ENCODE results near the gene TMEM125.

Gene TMEM125

DNA sequence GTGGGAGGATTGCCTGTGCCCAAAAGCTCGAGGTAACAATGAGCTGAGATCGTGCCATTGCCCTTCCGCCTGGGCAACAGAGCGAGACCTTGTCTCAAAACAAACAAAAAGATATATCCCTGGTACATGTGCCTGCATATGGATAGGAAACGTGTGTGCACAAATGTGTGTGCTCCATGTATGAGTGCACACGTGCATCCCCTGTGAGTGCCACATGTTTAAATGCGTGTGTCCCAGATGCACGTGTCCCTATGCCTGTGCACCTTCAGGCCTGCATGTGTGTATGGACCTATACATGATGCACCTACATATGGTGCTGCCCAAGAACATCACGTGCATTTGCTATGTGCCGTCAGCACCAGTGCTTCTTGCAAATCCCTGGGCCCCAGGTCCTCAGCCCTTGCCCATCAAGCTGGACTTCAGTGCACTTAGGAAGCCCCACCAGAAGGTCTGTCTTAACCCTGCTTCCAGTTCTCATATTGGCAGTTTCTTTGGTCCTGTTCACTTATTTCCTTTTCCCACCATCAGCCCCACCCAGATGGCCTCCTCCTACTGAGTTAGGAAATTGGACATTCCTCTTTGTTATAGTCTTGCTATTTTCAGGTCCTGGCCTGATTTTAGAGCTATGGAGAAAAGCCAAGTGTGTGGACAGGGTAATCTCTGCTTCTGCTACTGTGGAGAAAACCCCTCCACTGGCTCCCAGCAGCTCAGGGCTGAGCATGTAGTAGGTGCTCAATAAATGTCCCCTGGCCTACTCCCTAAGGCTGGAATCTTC lies 46.4 kb downstream of the TMEM125 start:
- Histone ChIP-seq H4K20me1 (no peaks in the 10 kb centered on the region; a peak in 1 of 22 replicates), H3K27ac (no peak overlapping the region), H3K36me3 (peaks cover 0 to 43% (median 0%) of the 10 kb centered on the region in 11 experiments; a peak in 3 of 22 replicates), H3K4me1 (no peaks in the 10 kb centered on the region), H3K9me3 (replicated peaks in 1 of 11) (no peaks in the 10 kb centered on the region), H3K4me3 (no peak overlapping the region), H3K4me2 (no peak overlapping the region), H3K27me3 (no peaks in the 10 kb centered on the region), H3K9ac (no peak overlapping the region)
- TF ChIP-seq Cebpa-rat (IDR thresholded peaks at IDR 0.05), result no peak

DNA sequence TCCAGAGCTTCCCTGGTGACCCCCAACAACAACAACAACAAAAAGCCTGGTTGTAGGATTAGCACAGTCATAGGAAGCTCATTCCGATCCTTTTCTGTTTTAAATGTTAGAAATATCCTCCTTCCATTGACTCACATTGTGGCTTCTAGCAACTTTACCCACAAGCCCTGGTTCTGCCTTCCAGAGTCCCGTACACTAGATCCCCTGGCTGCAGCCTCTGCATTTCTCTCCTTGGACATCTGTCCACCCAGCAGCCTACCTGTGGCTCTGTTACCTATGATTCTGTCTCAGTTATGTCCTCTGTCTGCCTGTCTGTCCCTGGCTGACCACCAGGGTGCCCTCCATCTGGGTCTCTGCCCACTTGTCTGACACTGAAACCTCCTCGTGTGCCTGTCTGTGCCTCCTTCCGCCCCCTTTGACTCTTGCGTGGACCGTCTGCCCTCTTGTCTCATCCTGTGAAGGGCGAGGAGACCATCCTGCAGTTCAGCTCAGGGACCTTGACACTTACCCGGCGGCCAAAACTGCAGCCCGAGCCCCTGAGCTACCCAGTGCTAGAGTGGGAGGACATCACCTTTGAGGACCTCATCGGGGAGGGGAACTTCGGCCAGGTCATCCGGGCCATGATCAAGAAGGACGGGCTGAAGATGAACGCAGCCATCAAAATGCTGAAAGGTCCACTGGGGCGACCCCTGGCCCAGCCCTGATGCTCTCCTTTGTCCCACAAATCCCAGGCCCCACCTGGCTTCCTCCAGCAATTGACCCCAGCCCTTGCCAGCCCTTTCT lies 47.1 kb downstream of the TMEM125 start:
- peaks cover 0 to 43% (median 0%) of the 10 kb centered on the region in 11 experiments; a peak in 4 of 22 replicates for H3K36me3 ChIP-seq
- H3K4me1 ChIP-seq, result no peaks in the 10 kb centered on the region
- no peak overlapping the region for H3K9ac ChIP-seq
- H3K27me3 ChIP-seq, result no peaks in the 10 kb centered on the region
- no peaks in the 10 kb centered on the region; a peak in 1 of 22 replicates for H4K20me1 ChIP-seq
- TF ChIP-seq Cebpa-rat (IDR thresholded peaks at IDR 0.05), result no peak
- H3K9me3 ChIP-seq (replicated peaks in 1 of 11), result 0 out of 22 replicates have a peak, but pooled peaks cover 0 to 4% (median 0%) of the 10 kb centered on the region in 11 experiments
- H3K4me3 ChIP-seq, result no peak overlapping the region
- no peak overlapping the region for H3K4me2 ChIP-seq
- H3K27ac ChIP-seq, result no peak overlapping the region

DNA sequence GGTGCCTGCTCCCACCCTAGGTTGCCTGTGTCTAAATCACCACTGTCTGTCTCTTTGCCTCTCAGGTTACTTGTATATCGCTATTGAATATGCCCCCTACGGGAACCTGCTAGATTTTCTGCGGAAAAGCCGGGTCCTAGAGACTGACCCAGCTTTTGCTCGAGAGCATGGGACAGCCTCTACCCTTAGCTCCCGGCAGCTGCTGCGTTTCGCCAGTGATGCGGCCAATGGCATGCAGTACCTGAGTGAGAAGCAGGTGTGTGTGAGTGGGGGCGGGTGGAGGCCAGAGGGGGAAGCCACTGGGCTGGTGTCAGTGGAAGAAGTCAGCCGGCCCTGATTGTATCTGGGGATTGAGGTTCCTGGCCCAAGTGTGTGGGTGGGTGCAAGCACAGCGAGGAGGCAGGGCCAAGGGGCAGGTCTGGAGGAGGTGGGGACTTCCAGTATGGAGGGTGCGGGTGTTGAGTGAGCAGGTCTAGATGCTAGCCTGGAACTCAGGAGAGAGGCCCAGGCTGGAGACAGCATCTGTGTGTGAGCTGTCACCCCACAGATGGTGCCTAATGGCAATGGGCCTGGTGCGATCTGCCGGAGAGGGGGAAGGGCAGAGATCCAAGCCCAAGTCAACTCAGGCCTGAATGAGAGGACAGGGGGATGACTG lies 48.2 kb downstream of the TMEM125 start:
- Histone ChIP-seq H3K27me3 (no peaks in the 10 kb centered on the region), H3K4me2 (no peak overlapping the region), H3K4me3 (no peak overlapping the region), H3K4me1 (no peaks in the 10 kb centered on the region), H4K20me1 (no peaks in the 10 kb centered on the region), H3K9me3 (replicated peaks in 1 of 11) (0 out of 22 replicates have a peak, but pooled peaks cover 0 to 4% (median 0%) of the 10 kb centered on the region in 11 experiments), H3K36me3 (peaks cover 0 to 38% (median 0%) of the 10 kb centered on the region in 11 experiments; a peak in 4 of 22 replicates), H3K9ac (no peak overlapping the region), H3K27ac (no peak overlapping the region)
- TF ChIP-seq Cebpa-rat (IDR thresholded peaks at IDR 0.05), result no peak

DNA sequence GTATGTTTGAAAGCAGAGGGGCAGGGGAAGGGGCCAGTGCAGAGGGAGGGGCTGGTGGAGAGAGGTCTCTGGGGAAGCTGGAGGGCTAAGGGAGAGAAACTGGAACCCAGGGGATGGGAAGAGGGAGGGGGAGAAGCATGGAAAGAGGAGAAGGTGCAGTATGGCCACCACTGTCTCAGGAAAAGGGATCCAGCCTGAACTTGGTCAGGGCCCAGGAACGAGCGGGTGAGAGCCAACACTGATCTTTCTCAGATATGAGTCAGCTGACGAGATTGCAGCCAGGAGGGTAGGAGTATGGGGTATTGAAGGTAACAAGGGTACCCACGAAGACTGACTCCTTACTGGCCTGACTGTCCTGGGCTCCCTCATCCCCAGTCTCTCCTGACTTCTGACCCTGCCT lies 49.0 kb downstream of the TMEM125 start:
- no peak for TF ChIP-seq Cebpa-rat (IDR thresholded peaks at IDR 0.05)
- Histone ChIP-seq H3K27ac (no peak overlapping the region), H3K4me1 (peaks cover 0 to 5% (median 3%) of the 10 kb centered on the region in 10 experiments; a peak in 13 of 20 replicates), H3K4me3 (no peak overlapping the region), H3K9ac (no peak overlapping the region), H3K36me3 (peaks cover 0 to 30% (median 0%) of the 10 kb centered on the region in 11 experiments; a peak in 4 of 22 replicates), H3K9me3 (replicated peaks in 1 of 11) (0 out of 22 replicates have a peak, but pooled peaks cover 0 to 5% (median 0%) of the 10 kb centered on the region in 11 experiments), H4K20me1 (no peaks in the 10 kb centered on the region), H3K27me3 (no peaks in the 10 kb centered on the region), H3K4me2 (no peak overlapping the region)

DNA sequence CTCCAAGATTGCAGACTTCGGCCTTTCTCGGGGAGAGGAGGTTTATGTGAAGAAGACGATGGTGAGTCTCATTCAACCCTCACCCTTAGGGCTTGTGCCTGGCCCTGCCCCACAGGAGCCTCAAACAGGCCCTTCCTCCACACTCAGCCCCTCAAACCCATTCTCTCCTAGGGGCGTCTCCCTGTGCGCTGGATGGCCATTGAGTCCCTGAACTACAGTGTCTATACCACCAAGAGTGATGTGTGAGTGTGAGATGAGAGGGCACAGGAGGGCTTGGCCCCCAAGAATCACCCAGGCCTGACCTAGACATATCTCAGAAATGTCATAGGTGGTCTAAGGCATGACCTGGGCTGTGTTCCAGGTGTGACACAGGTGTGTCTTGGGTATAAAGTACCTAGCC lies 49.5 kb downstream of the TMEM125 start:
- H3K27me3 ChIP-seq, result no peaks in the 10 kb centered on the region
- TF ChIP-seq Cebpa-rat (IDR thresholded peaks at IDR 0.05), result no peak
- 0 out of 22 replicates have a peak, but pooled peaks cover 0 to 5% (median 0%) of the 10 kb centered on the region in 11 experiments for H3K9me3 ChIP-seq (replicated peaks in 1 of 11)
- H3K36me3 ChIP-seq, result peaks cover 0 to 30% (median 0%) of the 10 kb centered on the region in 11 experiments; a peak in 4 of 22 replicates
- no peak overlapping the region for H3K4me2 ChIP-seq
- H4K20me1 ChIP-seq, result no peaks in the 10 kb centered on the region
- no peak overlapping the region for H3K9ac ChIP-seq
- no peak overlapping the region for H3K27ac ChIP-seq
- H3K4me1 ChIP-seq, result peaks cover 3 to 9% (median 7%) of the 10 kb centered on the region in 10 experiments; a peak in 18 of 20 replicates
- no peak overlapping the region for H3K4me3 ChIP-seq

DNA sequence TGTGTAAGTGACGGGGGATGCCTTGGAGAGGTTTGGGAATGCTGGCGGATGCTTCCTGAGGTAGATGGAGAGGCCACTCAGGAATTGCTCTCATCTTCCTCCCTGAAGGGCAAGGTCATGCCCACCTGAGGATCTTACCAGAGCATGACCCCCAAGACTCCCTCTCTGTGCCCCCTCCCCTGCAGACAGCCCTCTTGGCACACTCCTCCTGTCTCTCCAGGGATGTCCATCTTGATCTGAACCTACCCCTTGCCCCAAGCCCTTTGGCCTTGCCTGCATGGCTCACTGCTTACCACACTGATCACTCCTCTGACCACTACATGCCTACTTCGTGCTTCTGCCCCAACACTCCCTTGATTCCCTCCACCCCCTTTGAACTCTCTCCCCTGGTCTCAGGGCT lies 50.0 kb downstream of the TMEM125 start:
- H3K9ac ChIP-seq, result no peak overlapping the region
- no peak overlapping the region for H3K27ac ChIP-seq
- no peak overlapping the region for H3K4me2 ChIP-seq
- no peak for TF ChIP-seq Cebpa-rat (IDR thresholded peaks at IDR 0.05)
- peaks cover 0 to 6% (median 0%) of the 10 kb centered on the region in 11 experiments; a peak in 2 of 22 replicates for H3K9me3 ChIP-seq (replicated peaks in 1 of 11)
- no peak overlapping the region for H3K4me3 ChIP-seq
- H4K20me1 ChIP-seq, result no peaks in the 10 kb centered on the region
- H3K36me3 ChIP-seq, result peaks cover 0 to 30% (median 0%) of the 10 kb centered on the region in 11 experiments; a peak in 4 of 22 replicates
- H3K27me3 ChIP-seq, result no peaks in the 10 kb centered on the region
- peaks cover 7 to 14% (median 12%) of the 10 kb centered on the region in 10 experiments; a peak in 19 of 20 replicates for H3K4me1 ChIP-seq

DNA sequence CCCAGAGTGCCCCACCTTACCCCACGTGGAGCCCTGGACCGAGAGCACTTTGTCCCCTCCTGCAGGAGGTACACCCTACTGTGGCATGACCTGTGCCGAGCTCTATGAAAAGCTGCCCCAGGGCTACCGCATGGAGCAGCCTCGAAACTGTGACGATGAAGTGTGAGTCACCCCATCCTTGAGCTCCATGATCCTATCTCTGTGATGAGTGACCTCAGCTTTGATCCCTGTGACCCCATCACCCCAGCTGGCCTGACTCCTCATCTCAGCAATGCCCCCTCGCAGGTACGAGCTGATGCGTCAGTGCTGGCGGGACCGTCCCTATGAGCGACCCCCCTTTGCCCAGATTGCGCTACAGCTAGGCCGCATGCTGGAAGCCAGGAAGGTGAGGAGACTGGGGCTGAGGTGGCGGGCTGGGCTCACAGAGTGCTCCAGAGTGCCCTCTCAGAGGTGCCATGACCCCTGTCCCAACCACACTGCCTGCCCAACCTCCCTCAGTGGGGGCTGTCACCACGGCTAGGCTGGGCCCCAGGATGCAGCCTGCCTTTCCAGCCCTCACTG lies 51.6 kb downstream of the TMEM125 start:
- Histone ChIP-seq H3K27ac (no peak overlapping the region), H3K4me3 (no peak overlapping the region), H3K27me3 (no peaks in the 10 kb centered on the region), H3K4me2 (no peak overlapping the region), H3K9me3 (replicated peaks in 1 of 11) (peaks cover 3 to 20% (median 13%) of the 10 kb centered on the region in 11 experiments; a peak in 17 of 22 replicates), H3K9ac (no peak overlapping the region), H3K4me1 (peaks cover 10 to 18% (median 15%) of the 10 kb centered on the region in 10 experiments; a peak in 19 of 20 replicates), H4K20me1 (no peaks in the 10 kb centered on the region), H3K36me3 (peaks cover 0 to 30% (median 0%) of the 10 kb centered on the region in 11 experiments; a peak in 5 of 22 replicates)
- no peak for TF ChIP-seq Cebpa-rat (IDR thresholded peaks at IDR 0.05)

DNA sequence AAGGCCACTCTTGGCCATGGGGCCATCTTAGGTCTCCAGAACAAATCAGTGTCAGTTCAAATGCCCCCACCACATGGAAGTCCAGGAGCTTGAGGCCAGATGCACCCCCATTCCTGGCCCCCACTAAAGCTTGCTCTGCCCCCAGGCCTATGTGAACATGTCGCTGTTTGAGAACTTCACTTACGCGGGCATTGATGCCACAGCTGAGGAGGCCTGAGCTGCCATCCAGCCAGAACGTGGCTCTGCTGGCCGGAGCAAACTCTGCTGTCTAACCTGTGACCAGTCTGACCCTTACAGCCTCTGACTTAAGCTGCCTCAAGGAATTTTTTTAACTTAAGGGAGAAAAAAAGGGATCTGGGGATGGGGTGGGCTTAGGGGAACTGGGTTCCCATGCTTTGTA lies 52.7 kb downstream of the TMEM125 start:
- peaks cover 0 to 30% (median 0%) of the 10 kb centered on the region in 11 experiments; a peak in 5 of 22 replicates for H3K36me3 ChIP-seq
- no peaks in the 10 kb centered on the region for H3K27me3 ChIP-seq
- H3K4me2 ChIP-seq, result no peak overlapping the region
- H3K4me1 ChIP-seq, result peaks cover 10 to 18% (median 15%) of the 10 kb centered on the region in 10 experiments; a peak in 19 of 20 replicates
- no peak overlapping the region for H3K27ac ChIP-seq
- H3K9ac ChIP-seq, result no peak overlapping the region
- TF ChIP-seq Cebpa-rat (IDR thresholded peaks at IDR 0.05), result no peak
- peaks cover 3 to 31% (median 19%) of the 10 kb centered on the region in 11 experiments; a peak in 19 of 22 replicates for H3K9me3 ChIP-seq (replicated peaks in 1 of 11)
- no peaks in the 10 kb centered on the region for H4K20me1 ChIP-seq
- no peak overlapping the region for H3K4me3 ChIP-seq

Data from BLaER1 treated with 17β-estradiol and CSF1 and Interleukin-3, amounts not matched to agents 10 nM and 100 nM (cell line).